Measurements from ENCODE around the gene PTPA.

DNA sequence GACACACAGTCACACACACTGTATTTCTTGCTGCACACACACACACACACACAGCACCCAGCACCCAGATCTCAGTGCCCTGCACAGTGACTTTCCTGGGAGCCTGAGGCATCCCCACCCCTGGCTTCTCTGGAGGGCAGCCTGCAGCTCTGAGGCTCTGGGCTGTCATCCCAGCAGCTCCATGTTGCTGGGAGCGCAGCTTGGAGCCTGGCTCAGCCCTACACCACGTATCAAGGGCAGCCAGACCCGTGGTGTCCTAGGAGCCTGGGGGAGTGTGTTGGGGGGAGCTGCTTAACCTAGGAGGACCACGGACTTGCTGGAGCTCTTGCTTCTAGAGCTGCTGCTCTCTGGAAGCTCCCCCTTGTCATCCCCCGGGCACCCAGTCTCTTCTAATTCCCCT is 61.6 kb downstream of the PTPA start:
- TF ChIP-seq, protein P1, sequence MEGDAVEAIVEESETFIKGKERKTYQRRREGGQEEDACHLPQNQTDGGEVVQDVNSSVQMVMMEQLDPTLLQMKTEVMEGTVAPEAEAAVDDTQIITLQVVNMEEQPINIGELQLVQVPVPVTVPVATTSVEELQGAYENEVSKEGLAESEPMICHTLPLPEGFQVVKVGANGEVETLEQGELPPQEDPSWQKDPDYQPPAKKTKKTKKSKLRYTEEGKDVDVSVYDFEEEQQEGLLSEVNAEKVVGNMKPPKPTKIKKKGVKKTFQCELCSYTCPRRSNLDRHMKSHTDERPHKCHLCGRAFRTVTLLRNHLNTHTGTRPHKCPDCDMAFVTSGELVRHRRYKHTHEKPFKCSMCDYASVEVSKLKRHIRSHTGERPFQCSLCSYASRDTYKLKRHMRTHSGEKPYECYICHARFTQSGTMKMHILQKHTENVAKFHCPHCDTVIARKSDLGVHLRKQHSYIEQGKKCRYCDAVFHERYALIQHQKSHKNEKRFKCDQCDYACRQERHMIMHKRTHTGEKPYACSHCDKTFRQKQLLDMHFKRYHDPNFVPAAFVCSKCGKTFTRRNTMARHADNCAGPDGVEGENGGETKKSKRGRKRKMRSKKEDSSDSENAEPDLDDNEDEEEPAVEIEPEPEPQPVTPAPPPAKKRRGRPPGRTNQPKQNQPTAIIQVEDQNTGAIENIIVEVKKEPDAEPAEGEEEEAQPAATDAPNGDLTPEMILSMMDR (IDR thresholded peaks at IDR 0.05; ENCODE audit: insufficient read depth, low read length, poor library complexity, severe bottlenecking): no peak
- no peak for TF ChIP-seq EZH2phosphoT487 (conservative IDR thresholded peaks at IDR 0.05; ENCODE audit: low read length)

Data from SU-DHL-6 (cell line).